Non-pigmented ciliary epithelial cell (primary cell): ENCODE data around the gene CTAGE1.

Experiments
- DNase-seq: peaks from one replicate; pipeline ENCODE4 v3.0.0-alpha.2; 2010; ENCODE audit warnings: low read depth

The CTAGE1 gene

DNA sequence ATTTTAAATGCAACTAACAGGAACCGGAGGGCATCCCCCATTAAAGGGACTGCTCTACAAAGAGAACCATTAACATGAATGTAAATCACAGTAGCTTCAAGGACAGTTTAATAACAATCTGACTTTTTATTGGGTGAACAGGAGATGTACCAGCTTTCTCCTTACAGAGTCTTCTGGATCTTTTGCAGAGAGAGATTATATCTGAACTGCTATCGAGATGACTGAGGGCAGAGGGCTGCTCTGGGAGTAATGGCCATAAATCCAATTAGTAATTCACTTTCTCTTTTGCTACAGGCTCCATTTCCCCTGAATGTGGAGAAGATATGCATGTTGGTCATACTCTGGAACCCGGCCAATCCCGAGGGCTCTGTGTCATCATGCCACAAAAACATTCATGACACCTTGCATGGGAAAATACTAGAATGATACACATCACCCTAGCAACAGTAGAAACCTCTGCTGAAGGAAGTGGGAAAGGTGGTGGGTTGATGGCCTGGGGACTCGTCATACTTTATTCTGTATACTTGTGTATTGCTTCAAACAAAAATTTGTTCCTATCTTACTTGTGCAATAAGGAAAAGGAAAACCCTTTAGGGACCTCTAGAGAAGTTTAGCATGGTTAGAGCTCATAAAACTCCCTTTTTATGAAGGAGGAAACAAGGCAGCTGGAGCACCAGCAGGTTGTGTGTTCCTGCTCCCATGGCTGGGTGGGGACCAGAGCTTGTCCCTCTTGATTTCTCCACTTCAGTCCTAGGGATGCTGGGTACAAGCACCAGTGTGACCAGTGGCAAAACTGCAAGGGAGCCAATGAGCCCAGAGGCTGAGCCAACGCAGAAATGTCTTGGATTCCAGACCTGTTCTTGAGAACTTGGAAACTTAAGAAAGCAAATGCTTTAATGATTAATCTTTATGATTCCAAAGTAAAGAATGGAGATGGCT lies 26.0 kb downstream of the CTAGE1 start:
- DNase-seq: peak; percentile 90

DNA sequence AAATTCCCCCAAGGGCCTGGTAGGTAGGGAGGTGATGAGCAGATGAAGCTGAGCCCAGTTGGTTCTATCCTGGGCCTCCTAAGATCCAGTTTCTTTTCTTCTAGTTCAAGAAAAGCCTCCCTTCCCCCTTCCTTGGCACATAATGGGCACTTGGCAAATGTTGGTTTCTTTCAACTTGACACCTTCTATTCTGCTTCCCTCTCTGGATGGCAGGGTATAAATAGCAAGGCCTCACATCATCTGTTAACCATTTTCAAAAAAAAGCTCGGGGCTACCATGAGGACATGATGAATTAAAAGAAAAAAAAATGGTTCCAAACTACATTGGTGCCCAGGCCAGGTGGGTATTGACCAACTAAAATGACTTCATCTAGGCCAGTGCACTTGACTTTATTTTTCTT lies 29.9 kb downstream of the CTAGE1 start:
- DNase-seq: no peak

DNA sequence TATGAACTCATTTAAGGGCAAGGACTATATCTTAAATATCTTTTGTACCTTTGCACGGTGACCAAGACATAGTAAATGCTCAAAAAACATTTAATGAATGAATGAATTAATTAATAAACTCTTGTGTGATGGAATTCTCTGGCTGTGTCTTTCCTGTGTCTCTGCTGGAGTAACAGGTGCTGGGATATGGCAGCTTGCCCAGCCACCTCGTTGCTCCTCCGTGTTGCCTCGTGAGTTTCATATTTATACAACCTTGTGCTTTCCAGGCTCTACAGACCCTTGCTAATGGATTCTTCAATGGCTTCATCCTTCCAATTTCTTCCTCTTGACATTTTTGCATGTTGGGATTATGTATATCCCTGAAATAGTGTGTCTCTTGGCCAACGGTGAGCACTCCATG lies 30.4 kb downstream of the CTAGE1 start:
- DNase-seq: no peak

DNA sequence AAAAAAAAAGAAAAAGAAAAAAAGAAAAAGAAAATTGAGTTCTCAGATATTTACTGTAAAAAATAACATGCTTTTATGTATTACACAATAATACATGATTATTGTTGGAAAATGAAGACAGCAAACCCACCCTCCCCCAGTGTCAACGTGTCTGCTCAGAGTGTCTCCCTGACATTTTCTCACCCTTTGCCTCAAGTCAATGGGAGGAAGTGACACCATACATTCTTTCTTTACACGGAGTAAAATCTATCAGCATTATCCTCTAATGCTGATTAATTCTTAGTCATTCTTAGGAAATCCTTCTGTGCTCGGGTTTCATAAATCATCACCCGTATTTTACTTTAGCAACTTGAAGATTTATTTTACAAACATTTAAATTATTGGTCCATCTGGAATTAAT lies 32.0 kb downstream of the CTAGE1 start:
- peak; percentile 63 for DNase-seq

DNA sequence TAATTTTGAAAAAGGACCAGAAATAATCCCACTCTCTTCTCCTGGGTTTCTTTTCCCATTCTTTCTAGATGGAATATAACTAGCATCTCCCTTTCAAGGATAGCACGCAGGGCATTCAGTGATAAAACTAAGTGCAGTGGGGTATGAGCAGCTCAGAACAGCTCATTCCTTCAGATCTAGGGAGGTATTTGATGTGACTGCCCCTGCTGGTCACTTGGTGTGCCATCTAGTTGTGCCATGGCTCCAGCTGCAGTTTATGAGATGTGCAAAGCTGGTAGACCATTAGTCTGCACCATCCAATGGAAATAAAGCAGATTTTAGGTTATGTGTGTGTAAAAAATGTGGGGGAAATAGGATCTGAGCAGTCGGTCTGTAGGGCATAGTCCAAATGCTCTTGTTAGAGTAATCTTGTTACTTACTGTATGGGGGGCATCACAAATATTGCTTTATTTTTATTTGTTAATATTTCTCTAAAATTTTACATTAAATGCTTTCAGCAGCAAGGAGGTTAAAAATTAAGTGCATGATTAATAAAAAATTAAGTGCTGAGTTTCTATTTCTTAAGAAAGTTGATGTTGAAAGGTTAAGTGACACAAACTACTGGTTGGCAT lies 38.9 kb downstream of the CTAGE1 start:
- no peak for DNase-seq

DNA sequence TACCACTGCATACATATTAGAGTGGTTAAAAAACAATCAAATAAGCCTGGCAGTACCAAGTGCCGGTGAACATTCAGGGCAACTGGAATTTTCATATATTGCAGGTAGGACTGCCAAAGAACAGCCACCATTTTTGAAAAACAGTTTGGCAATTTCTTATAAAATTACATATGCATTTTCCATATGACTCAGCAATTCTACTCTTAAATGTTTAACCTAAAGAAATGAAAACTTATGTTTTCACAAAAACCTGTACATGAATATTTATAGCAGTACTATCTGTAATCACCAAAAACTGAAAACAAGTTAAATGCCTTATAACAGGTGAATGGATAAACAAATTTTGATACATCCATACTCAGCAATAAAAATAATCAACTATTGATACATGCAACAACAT lies 39.9 kb downstream of the CTAGE1 start:
- no peak for DNase-seq

DNA sequence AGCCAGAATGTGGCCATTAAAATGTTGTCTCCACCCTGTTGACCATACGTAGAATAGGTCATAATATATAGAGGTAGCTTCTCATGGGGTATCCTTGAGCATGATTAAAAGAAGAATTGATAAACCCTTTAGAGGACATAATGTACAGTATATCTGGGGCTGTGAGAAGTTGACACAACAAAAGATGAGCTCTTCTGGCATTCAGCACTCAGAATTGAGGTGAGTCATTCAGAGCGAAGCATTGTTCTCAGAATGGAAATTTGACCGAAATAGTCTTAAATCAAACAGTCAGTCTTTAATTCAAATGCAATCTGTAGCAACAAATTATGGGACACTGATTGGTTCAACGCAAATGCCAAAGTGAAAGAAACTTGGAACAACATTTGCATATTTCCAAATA lies 47.3 kb downstream of the CTAGE1 start:
- no peak for DNase-seq

DNA sequence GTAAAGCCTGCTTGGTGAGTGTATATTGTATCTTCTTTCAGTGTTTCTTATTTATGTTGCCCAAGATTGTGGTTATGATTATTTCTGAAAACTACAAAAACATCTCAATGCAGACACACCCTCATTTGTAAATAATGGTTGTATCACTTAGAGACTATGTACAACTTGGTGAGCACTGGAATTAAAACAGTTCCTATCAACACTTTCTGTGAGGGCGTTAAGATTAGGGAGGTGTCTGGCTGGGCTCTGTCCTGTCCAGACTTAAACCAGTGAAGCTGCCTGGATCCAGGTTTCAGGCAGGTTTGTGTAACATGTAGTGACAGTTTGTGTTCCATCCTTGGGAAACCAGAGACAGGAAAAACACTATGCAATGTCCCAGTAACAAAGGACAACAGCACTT lies 49.7 kb downstream of the CTAGE1 start:
- DNase-seq: no peak

DNA sequence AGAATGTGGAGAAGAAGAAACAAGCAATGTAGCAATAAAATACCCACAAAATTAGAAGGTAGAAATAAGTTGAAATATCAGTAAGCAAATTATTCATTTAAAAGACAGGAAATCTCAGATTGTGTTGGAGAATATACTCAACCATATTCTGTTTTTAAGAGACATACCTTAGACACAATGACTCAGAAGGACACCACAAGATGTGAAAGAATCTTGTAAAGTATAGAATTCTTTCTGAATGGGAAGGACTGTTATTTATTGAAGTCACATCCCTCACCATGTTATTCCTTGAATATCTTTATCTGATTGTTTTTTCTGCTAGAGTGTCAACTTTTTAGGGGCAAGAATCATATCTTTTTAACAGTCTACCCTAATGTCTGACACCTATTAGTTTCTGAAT lies 50.4 kb downstream of the CTAGE1 start:
- DNase-seq: no peak

DNA sequence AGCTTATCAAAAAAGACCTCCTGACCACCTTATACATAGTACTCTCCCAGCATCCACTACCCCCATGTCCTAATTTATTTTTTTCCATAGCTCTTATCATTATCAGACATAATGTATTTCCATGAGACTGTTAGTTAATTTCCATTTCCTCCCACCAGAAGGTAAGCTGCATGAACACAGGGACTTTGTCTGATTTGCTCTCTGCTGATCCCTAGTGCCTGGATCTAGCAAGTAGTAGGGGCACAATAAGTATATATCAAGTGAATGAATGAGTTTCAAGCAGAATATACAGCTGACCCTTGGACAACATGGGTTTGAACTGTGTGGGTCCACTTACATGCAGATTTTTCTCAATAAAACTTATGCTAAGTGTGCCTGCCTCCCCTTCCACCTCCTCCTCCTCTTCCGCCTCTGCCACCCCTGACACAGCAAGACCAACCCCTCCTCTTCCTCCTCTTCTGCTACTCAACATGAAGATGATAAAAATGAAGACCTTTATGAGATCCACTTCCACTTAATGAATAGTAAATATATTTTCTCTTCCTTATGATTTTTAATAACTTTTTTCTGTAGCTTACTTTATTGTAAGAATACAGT lies 53.8 kb downstream of the CTAGE1 start:
- no peak for DNase-seq
